Endothelial cell of umbilical vein (primary cell): Measurements from ENCODE around the gene RHOF. TPM values are rescaled to one million over a fixed set of nuclear protein-coding genes. Genes with fewer than 3 reads are reported as not detected.

Source experiments
- BruUV-seq: library from RNA; stranded (reverse); fragments of 400-500 nt; replicated peaks from 2 replicates; lab custom pipeline; 2021; lab: Mats Ljungman, UMichigan
- CTCF ChIA-PET: fragments of 300-600, 350-600 bp; sonication (Branson Sonifier 250); formaldehyde crosslinking; loops from one replicate; lab custom pipeline; 2021; ENCODE audit warnings: antibody characterized with exemption, inconsistent platforms; lab: Charles Lee
- POLR2A ChIA-PET: fragments of 300-600, 350-600 bp; sonication (Branson Sonifier 250); formaldehyde crosslinking; loops from one replicate; lab custom pipeline; 2021; ENCODE audit warnings: antibody characterized with exemption, inconsistent platforms; lab: Charles Lee
- DNase-seq: peaks from one replicate; pipeline ENCODE4 v3.0.0-alpha.2; 2011; ENCODE audit warnings: low read depth, low spot score
- FAIRE-seq: peaks from 2 replicates; lab custom pipeline; 2011; peaks lifted over from hg19 to GRCh38; lab: Jason Lieb, UNC
- H2AFZ ChIP-seq: 2 replicates; pipeline ENCODE4 v1.6.0; 2012; ENCODE audit warnings: low read depth, low read length, control low read depth, inconsistent platforms
- H3K27ac ChIP-seq: 2 replicates; pipeline ENCODE4 v1.5.1; 2011; ENCODE audit warnings: low read depth, mild to moderate bottlenecking, control low read depth, low read length, moderate library complexity; ENCODE audit not compliant: insufficient read depth
- H3K27me3 ChIP-seq, 2 experiments: 2 replicates each; pipeline versions ENCODE4 v1.6.0 to v1.6.1; 2011; ENCODE audit warnings: low read length in 2 of 2, mixed read lengths in 1 of 2; ENCODE audit not compliant: control insufficient read depth in 2 of 2, insufficient read depth in 2 of 2
- H3K36me3 ChIP-seq, 2 experiments: 2 replicates in 1 of 2; 3 replicates in 1 of 2; pipeline ENCODE4 v1.5.1; 2011; ENCODE audit warnings: low read length in 2 of 2, mild to moderate bottlenecking in 1 of 2, moderate library complexity in 1 of 2; ENCODE audit not compliant: control insufficient read depth in 2 of 2, insufficient read depth in 2 of 2; ENCODE audit errors: extremely low read depth in 1 of 2
- H3K4me1 ChIP-seq: 3 replicates; pipeline ENCODE4 v1.5.1; 2011; ENCODE audit warnings: mild to moderate bottlenecking, low read length; ENCODE audit not compliant: control insufficient read depth, insufficient read depth; ENCODE audit errors: extremely low read depth
- H3K4me2 ChIP-seq: 2 replicates; pipeline ENCODE4 v1.6.1; 2011; ENCODE audit warnings: low read length, control low read depth, mixed read lengths; ENCODE audit not compliant: insufficient read depth
- H3K4me3 ChIP-seq, 3 experiments: fragments of 200-600 bp in 1 of 3; sonication (generic), shearing (Covaris generic) in 1 of 3; replicated peaks in 1 of 3; 2 replicates each; pipeline ENCODE4 v1.5.1; 2011 to 2016; ENCODE audit warnings: control low read depth in 3 of 3, low read length in 3 of 3, mild to moderate bottlenecking in 2 of 3, inconsistent platforms in 1 of 3, low read depth in 1 of 3, moderate library complexity in 1 of 3; ENCODE audit not compliant: insufficient read depth in 1 of 3
- H3K79me2 ChIP-seq: 2 replicates; pipeline ENCODE4 v1.6.0; 2012; ENCODE audit warnings: low read length, inconsistent platforms; ENCODE audit not compliant: control insufficient read depth, insufficient read depth
- H3K9ac ChIP-seq: replicated peaks from 2 replicates; pipeline ENCODE3; 2011; ENCODE audit warnings: low read length, control low read depth; ENCODE audit not compliant: insufficient read depth; ENCODE audit errors: extremely low read depth
- H3K9me1 ChIP-seq: replicated peaks from 3 replicates; pipeline ENCODE4 v1.6.0; 2011; ENCODE audit warnings: mild to moderate bottlenecking, low read length; ENCODE audit not compliant: control insufficient read depth, insufficient read depth; ENCODE audit errors: extremely low read depth
- H3K9me3 ChIP-seq: replicated peaks from 2 replicates; pipeline ENCODE4 v1.5.1; 2012; ENCODE audit warnings: low read length, inconsistent platforms; ENCODE audit not compliant: control insufficient read depth, insufficient read depth
- H4K20me1 ChIP-seq: replicated peaks from 2 replicates; pipeline ENCODE3; 2011; ENCODE audit warnings: mild to moderate bottlenecking, low read length; ENCODE audit not compliant: control insufficient read depth, insufficient read depth; ENCODE audit errors: extremely low read depth
- CTCF ChIP-seq, 2 donors: IDR thresholded peaks; 1 replicate in 1 of 2; 2 replicates in 1 of 2; pipeline ENCODE4 v1.5.1; 2011; ENCODE audit warnings: low read length in 2 of 2, mild to moderate bottlenecking in 2 of 2, moderate library complexity in 2 of 2, control low read depth in 1 of 2, inconsistent platforms in 1 of 2, low read depth in 1 of 2; ENCODE audit not compliant: insufficient read depth in 1 of 2; ENCODE audit errors: extremely low read depth in 1 of 2
- EZH2 ChIP-seq: IDR thresholded peaks from 2 replicates; pipeline ENCODE4 v1.6.1; 2012; ENCODE audit warnings: borderline replicate concordance, low read depth, mild to moderate bottlenecking, moderate library complexity, low read length, inconsistent platforms; ENCODE audit not compliant: severe bottlenecking
- GATA2 ChIP-seq: IDR thresholded peaks from 2 replicates; pipeline ENCODE4 v1.7.0; 2011; ENCODE audit warnings: low read depth, mild to moderate bottlenecking, moderate library complexity, mixed read lengths, low read length; ENCODE audit not compliant: insufficient read length, insufficient read depth
- JUN ChIP-seq: IDR thresholded peaks from 2 replicates; pipeline ENCODE4 v1.6.1; 2011; ENCODE audit warnings: borderline replicate concordance, low read depth; ENCODE audit not compliant: insufficient read length, insufficient read depth
- MAX ChIP-seq: IDR thresholded peaks from 2 replicates; pipeline ENCODE4 v1.6.1; 2011; ENCODE audit not compliant: insufficient read depth, insufficient read length
- MYC ChIP-seq: IDR thresholded peaks from one replicate; pipeline ENCODE4 v1.6.1; 2011; ENCODE audit warnings: mild to moderate bottlenecking, low read depth, low read length
- POLR2AphosphoS5 ChIP-seq: IDR thresholded peaks from 2 replicates; pipeline ENCODE4 v1.6.1; 2012; ENCODE audit warnings: low read depth, mild to moderate bottlenecking, control low read depth, low read length, moderate library complexity; ENCODE audit not compliant: insufficient read depth
- dilution Hi-C: fragments of 300-500 bp; cut with MboI; formaldehyde crosslinking; loops from one replicate; pipeline ENCODE4 v1.15.0; 2019; ENCODE audit warnings: low sequenced_read_pairs; ENCODE audit not compliant: extremely low pct_ligation_motif_present
- intact Hi-C: fragments of 100-400 bp; cut with micrococcal nuclease; formaldehyde crosslinking; loops from one replicate; pipeline ENCODE4 v1.10.0; 2022
- polyA plus RNA-seq, 4 experiments: library from polyadenylated mRNA; depleted of rRNA in 3 of 4; stranded (reverse) in 3 of 4; unstranded in 1 of 4; fragments of >200 nt; gene quantifications; 2 replicates each; pipeline versions ENCODE4 v1.2.1 to v1.2.3, GENCODE V29; 2011 to 2012; ENCODE audit warnings: missing spikeins in 1 of 4
- total RNA-seq: library from RNA; stranded (reverse); gene quantifications from 2 replicates; pipeline ENCODE4 v1.2.3, GENCODE V29; 2021

Gene RHOF
- total and polyA plus RNA-seq, 2 donors (not counting 3 experiments of a cell fraction or from before 2014, with no cell fraction given) = 9.3 to 22.3 TPM

- peak overlapping the region; percentile 50 for H3K4me2 ChIP-seq
- no TSS peak for BruUV-seq
- peak; percentile 39 for DNase-seq
Observed at GRCh38 chr12:121804417-121805111, 11.1 kb upstream of the RHOF start.

More at GRCh38 chr12:121804417-121805111, 11.1 kb upstream of the RHOF start:
- H3K79me2 ChIP-seq = peaks cover 67% of the 10 kb centered on the region
- intact Hi-C loops (loop anchor here (1.0 kb wide), 1 partner anchor 8 kb away; no protein-coding TSS in a partner anchor), dilution Hi-C loops (no loop called here)
- peak overlapping the region; percentile 70 to 92 (median 79) for H3K4me3 ChIP-seq
- TF ChIP-seq EZH2 (no peak), CTCF (IDR thresholded peaks at IDR 0.05; ENCODE audit: extremely low read depth in 1 of 2, insufficient read depth in 1 of 2, low read depth in 1 of 2, low read length in 2 of 2) (no peak), JUN (no peak), MAX (no peak), POLR2AphosphoS5 (no peak), MYC (no peak), GATA2 (no peak)
- no peaks in the 10 kb centered on the region for H3K9me1 ChIP-seq
- H3K36me3 ChIP-seq = peaks cover 4 to 15% of the 10 kb centered on the region in 2 experiments
- no peak overlapping the region for H3K27ac ChIP-seq
- H3K9ac ChIP-seq = peak overlapping the region; percentile 59
- H3K27me3 ChIP-seq = no peaks in the 10 kb centered on the region
- no peaks in the 10 kb centered on the region for H4K20me1 ChIP-seq
- ChIA-PET CTCF (interaction anchor here (1.9 to 12.8 kb wide), 3 partner anchors 3 to 20 kb away, joined by 5 to 774 read pairs (median 774); partner anchors contain the start of genes RHOF and SETD1B), POLR2A (interaction anchor here (0.6 kb wide), 1 partner anchor 74 kb away, joined by 3 read pairs; no protein-coding TSS in a partner anchor)
- H2AFZ ChIP-seq = no peak overlapping the region
- FAIRE-seq = no peak
- H3K4me1 ChIP-seq = peaks cover 24% of the 10 kb centered on the region
- H3K9me3 ChIP-seq = no peaks in the 10 kb centered on the region
